Heart right ventricle (tissue), 16 donors: Measurements from ENCODE around the gene RYR3. TPM values are rescaled to one million over a fixed set of nuclear protein-coding genes. Genes with fewer than 3 reads are reported as not detected.

ENCODE experiments used
- ATAC-seq, 8 donors: fragments of 200-7000 bp; cut with Tn5 transposase; one replicate each; pipeline ENCODE4 v1.9.1; 2020; ENCODE audit warnings: mild to moderate bottlenecking in 8 of 8, moderate library complexity in 8 of 8, moderate number of reproducible peaks in 1 of 8
- DNase-seq, 2 donors: peaks; one replicate each; pipeline ENCODE4 v3.0.0-alpha.2; 2020
- H3K27ac ChIP-seq, 10 donors: fragments of 200-600 bp; sonication (generic) in 2 of 10; one replicate each; pipeline versions ENCODE4 v1.5.0 to v1.8.0; 2020 to 2022; ENCODE audit warnings: mild to moderate bottlenecking in 3 of 10
- H3K27me3 ChIP-seq, 7 donors: fragments of 200-600 bp; one replicate each; pipeline ENCODE4 v1.8.0; 2021 to 2022; ENCODE audit warnings: mild to moderate bottlenecking in 2 of 7
- H3K36me3 ChIP-seq, 9 donors: fragments of 200-600 bp; sonication (generic) in 1 of 9; one replicate each; pipeline versions ENCODE4 v1.5.0 to v1.8.0; 2020 to 2022; ENCODE audit warnings: mild to moderate bottlenecking in 2 of 9
- H3K4me1 ChIP-seq, 9 donors: fragments of 200-600 bp; sonication (generic) in 1 of 9; one replicate each; pipeline versions ENCODE4 v1.5.0 to v1.8.0; 2020 to 2022; ENCODE audit warnings: mild to moderate bottlenecking in 4 of 9
- H3K4me3 ChIP-seq, 10 donors: fragments of 200-600 bp; sonication (generic) in 2 of 10; one replicate each; pipeline versions ENCODE4 v1.5.0 to v1.8.0; 2020 to 2022; ENCODE audit warnings: mild to moderate bottlenecking in 7 of 10, moderate library complexity in 2 of 10
- H3K9me3 ChIP-seq, 11 donors: fragments of 200-600 bp in 10 of 11; sonication (generic) in 2 of 11; one replicate each; pipeline versions ENCODE4 v1.5.0 to v1.8.0; 2013 to 2022; ENCODE audit warnings: mild to moderate bottlenecking in 2 of 11, control low read depth in 1 of 11, moderate library complexity in 1 of 11
- CTCF ChIP-seq, 9 donors: fragments of 200-600 bp; sonication (generic) in 2 of 9; IDR thresholded peaks; one replicate each; pipeline versions ENCODE4 v1.5.0 to v1.8.0; 2021 to 2022; ENCODE audit warnings: antibody characterized with exemption in 9 of 9, mild to moderate bottlenecking in 5 of 9, moderate library complexity in 1 of 9
- WGBS, 2 donors: extraction: QIAGEN DNeasy Blood & Tissue Kit; methylation state at CpG; one replicate each; pipeline ENCODE4 v1.1.7; 2013; ENCODE audit warnings: inconsistent platforms in 1 of 2; 5-methylcytosine and 5-hydroxymethylcytosine counted together
- intact Hi-C, 10 donors: fragments of 100-400 bp; cut with DNase I; formaldehyde crosslinking; loops; one replicate each; pipeline versions ENCODE4 v1.11.1 to v1.14.2; 2022
- polyA plus RNA-seq, 2 donors: library from polyadenylated mRNA; stranded (reverse); fragments of 200-250 nt; gene quantifications; one replicate each; pipeline ENCODE4 v1.2.3, GENCODE V29; 2013
- total RNA-seq, 10 donors: library from RNA; stranded (reverse); fragmentation: NEBNext Ultra II Directional in 3 of 10; extraction: Animal tissue kit (Norgen Biotek cat#: 25700) in 3 of 10; gene quantifications; one replicate each; pipeline versions ENCODE4 v1.2.1 to v1.2.4, GENCODE V29; 2021 to 2023
- donor health status: Arrhythmogenic right ventricular cardiomyopathy.
- donor health status: ischemic (EF 13 %, LVEDD 7.1; RV severe dilation, severe dysfunction).
- donor health status: healthy with polysubstance abuse.
- donor health status: DM: no; HTN: yes; CAD: no.
- donor health status: DM: no; HTN: no; CAD: no.
- donor health status: ischemic (EF 25% LVEDD 6.9; RV normal size, moderate dysfunction).
- donor health status: ischemic (EF 25% LVEDD 5.7; RV mildly dilated, moderate dysfunction).
- donor health status: healthy.
- donor health status: DM: yes; HTN: yes; CAD: no.
- donor health status: Ischemic cardiomyopathy.
- donor health status: ischemic (EF 35%, LVEDD 5.7; RV mildly dilated, moderate dysfunction).
- donor health status: nonischemic (EF 11% LVEDD 7.7; RV severe dilation, severe dysfunction).
- donor health status: DM: yes; HTN: yes; CAD: no.
- donor health status: PGD.
- donor health status: ischemic (EF 29% LVEDD 5.4; RV normal size, mild dysfunction).
- donor health status: nonischemic (EF 23%, LVEDD 6.1; RV moderate dilation, normal function).

Gene RYR3
- total and polyA plus RNA-seq, 12 donors: 0.02 to 1.00 (median 0.13) TPM; not detected in 2

GRCh38 chr15:33279613-33280205 lies 31.1 kb upstream of the RYR3 start:
- intact Hi-C loops: no loop called here
- TF ChIP-seq CTCF (IDR thresholded peaks at IDR 0.05): no peak
- H3K9me3 ChIP-seq: peaks cover 0 to 11% (median 0%) of the 10 kb centered on the region in 11 donors
- no peak for DNase-seq
- no peak overlapping the region for H3K4me3 ChIP-seq
- no peaks in the 10 kb centered on the region for H3K36me3 ChIP-seq
- H3K27me3 ChIP-seq: peaks cover 0 to 14% (median 0%) of the 10 kb centered on the region in 7 donors
- H3K27ac ChIP-seq: no peak overlapping the region
- no peaks in the 10 kb centered on the region for H3K4me1 ChIP-seq
- ATAC-seq: no peak
- 85 to 86% methylated on average over 6 of the region's 6 CpGs for WGBS, 2 donors

DNA sequence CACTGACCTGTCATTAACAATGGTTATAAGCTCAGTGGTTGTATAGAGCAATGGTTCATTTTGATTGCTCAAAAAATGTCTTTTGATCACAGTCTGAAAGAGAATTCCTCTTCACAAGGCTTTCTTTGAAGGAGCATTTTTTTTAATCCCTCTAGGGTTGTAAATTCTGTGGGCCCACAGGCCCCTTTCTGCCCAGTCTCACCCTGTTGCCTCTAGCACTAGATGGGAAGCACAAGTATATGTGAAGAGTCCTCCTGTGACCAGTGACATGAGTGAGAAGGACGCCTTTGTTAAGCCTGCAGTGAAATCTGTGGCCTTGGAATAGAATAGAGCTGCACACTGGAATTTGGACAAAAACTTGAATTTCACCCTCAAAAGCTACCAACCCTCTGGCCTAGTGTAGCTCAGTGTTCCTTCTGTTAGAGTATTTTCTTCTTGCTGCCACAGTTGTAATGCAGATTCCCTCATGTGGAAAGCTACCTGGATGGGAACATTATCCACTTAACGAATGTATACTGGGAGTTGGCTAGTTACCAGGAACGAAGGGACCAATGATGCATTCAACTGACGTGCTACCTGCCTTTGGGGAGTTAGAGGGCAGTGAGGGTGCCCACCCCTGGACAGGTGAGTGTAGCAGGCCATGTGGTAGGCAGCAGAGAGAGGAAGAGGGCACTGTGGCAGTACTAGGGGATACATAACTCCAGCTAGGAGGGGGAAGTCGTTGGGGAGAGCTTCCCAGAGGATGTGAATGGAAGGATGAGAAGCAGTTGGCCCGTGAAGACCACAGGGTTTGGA lies 28.3 kb upstream of the RYR3 start:
- no peaks in the 10 kb centered on the region for H3K9me3 ChIP-seq
- H3K4me1 ChIP-seq: no peaks in the 10 kb centered on the region
- DNase-seq (no peak), ATAC-seq (no peak)
- peaks cover 0 to 10% (median 0%) of the 10 kb centered on the region in 7 donors for H3K27me3 ChIP-seq
- TF ChIP-seq CTCF (IDR thresholded peaks at IDR 0.05): no peak
- H3K27ac ChIP-seq: no peak overlapping the region
- no peaks in the 10 kb centered on the region for H3K36me3 ChIP-seq
- 63 to 69% methylated on average over 6 of the region's 6 CpGs for WGBS, 2 donors
- H3K4me3 ChIP-seq: no peak overlapping the region
- intact Hi-C loops: no loop called here

GRCh38 chr15:33283576-33283975 lies 27.2 kb upstream of the RYR3 start:
- WGBS, 2 donors: 89 to 90% methylated on average over 2 of the region's 2 CpGs
- no peak for ATAC-seq
- Histone ChIP-seq H3K9me3 (no peaks in the 10 kb centered on the region), H3K36me3 (no peaks in the 10 kb centered on the region), H3K27ac (no peak overlapping the region), H3K4me1 (no peaks in the 10 kb centered on the region), H3K4me3 (no peak overlapping the region), H3K27me3 (peaks cover 0 to 4% (median 0%) of the 10 kb centered on the region in 7 donors)
- intact Hi-C loops: no loop called here
- no peak for DNase-seq
- no peak for TF ChIP-seq CTCF (IDR thresholded peaks at IDR 0.05)

DNA sequence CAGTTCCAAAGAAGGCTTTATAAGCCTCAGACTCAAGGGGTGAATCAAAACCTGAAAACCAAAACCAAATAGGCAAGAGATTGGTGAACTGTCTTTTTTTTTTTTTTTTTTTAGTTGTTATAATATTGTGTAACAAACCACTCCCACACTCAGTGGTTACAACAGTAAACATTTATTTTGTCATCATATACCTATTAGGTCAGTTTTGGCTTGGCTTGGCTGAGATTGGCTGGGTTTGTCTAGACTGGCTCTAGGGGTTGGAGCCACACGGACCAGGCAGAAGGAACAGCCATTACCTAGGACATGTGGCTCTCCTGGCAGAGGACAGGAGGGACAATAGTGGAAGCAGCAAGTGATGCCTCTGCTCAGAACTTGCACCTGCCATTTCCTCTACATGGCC lies 26.4 kb upstream of the RYR3 start:
- TF ChIP-seq CTCF (IDR thresholded peaks at IDR 0.05): no peak
- 75 to 85% methylated on average over 1 of the region's 1 CpG for WGBS, 2 donors

More for the DNA sequence above, 26.4 kb upstream of the RYR3 start:
- DNase-seq (no peak), ATAC-seq (no peak)
- intact Hi-C loops: no loop called here
- H3K36me3 ChIP-seq: no peaks in the 10 kb centered on the region
- H3K27ac ChIP-seq: no peak overlapping the region
- no peaks in the 10 kb centered on the region for H3K9me3 ChIP-seq
- no peak overlapping the region for H3K4me3 ChIP-seq
- H3K27me3 ChIP-seq: no peaks in the 10 kb centered on the region
- no peaks in the 10 kb centered on the region for H3K4me1 ChIP-seq
